GM23338 (cell line): Measurements from ENCODE around the gene FAM117A. TPM values are rescaled to one million over a fixed set of nuclear protein-coding genes. Genes with fewer than 3 reads are reported as not detected.

Source experiments
- ATAC-seq: fragments of 200-7000 bp; cut with Tn5 transposase; 3 replicates; pipeline ENCODE4 v1.9.1; 2020
- DNase-seq: peaks from one replicate; pipeline ENCODE4 v3.0.0-alpha.2; 2015; ENCODE audit warnings: low spot score
- H2AFZ ChIP-seq: fragments of 200-600 bp; sonication (generic); 2 replicates; pipeline ENCODE4 v1.8.0; 2016; ENCODE audit warnings: antibody characterized with exemption, mild to moderate bottlenecking, moderate library complexity
- H3F3A ChIP-seq: fragments of 200-600 bp; sonication (generic); replicated peaks from 2 replicates; pipeline ENCODE4 v1.8.0; 2017; ENCODE audit warnings: antibody characterized with exemption, mixed run types, low read depth
- H3K27ac ChIP-seq: fragments of 200-600 bp; sonication (generic); 2 replicates; pipeline ENCODE4 v1.6.1; 2016; ENCODE audit warnings: low read depth
- H3K27me3 ChIP-seq: fragments of 200-600 bp; sonication (generic); 2 replicates; pipeline ENCODE4 v1.8.0; 2016; ENCODE audit warnings: mild to moderate bottlenecking, mixed run types, moderate library complexity; ENCODE audit not compliant: insufficient read depth
- H3K36me3 ChIP-seq: fragments of 200-600 bp; sonication (generic); 2 replicates; pipeline ENCODE4 v1.8.0; 2016; ENCODE audit warnings: mild to moderate bottlenecking; ENCODE audit not compliant: insufficient read depth
- H3K4me1 ChIP-seq: fragments of 200-600 bp; sonication (generic); 2 replicates; pipeline ENCODE4 v1.8.0; 2016; ENCODE audit warnings: mild to moderate bottlenecking, moderate library complexity; ENCODE audit not compliant: insufficient read depth
- H3K4me2 ChIP-seq: fragments of 200-600 bp; sonication (generic); 2 replicates; pipeline ENCODE4 v1.7.1; 2017; ENCODE audit warnings: mixed run types
- H3K4me3 ChIP-seq: fragments of 200-600 bp; sonication (generic); 2 replicates; pipeline ENCODE4 v1.6.1; 2016; ENCODE audit warnings: mixed run types
- H3K79me2 ChIP-seq: fragments of 200-600 bp; sonication (generic); replicated peaks from 2 replicates; pipeline ENCODE4 v1.8.0; 2017; ENCODE audit warnings: mild to moderate bottlenecking; ENCODE audit not compliant: insufficient read depth
- H3K9me2 ChIP-seq: fragments of 200-600 bp; sonication (generic); 2 replicates; pipeline ENCODE4 v1.8.0; 2017; ENCODE audit not compliant: insufficient read depth
- H4K20me1 ChIP-seq: fragments of 200-600 bp; sonication (generic); replicated peaks from 2 replicates; pipeline ENCODE4 v1.8.0; 2017; ENCODE audit warnings: mild to moderate bottlenecking; ENCODE audit not compliant: insufficient read depth
- H3K27ac Mint-ChIP-seq: 2 replicates; pipeline ENCODE4 v1.8.0; 2020; ENCODE audit warnings: inconsistent platforms, mild to moderate bottlenecking, moderate library complexity, mixed read lengths
- H3K27me3 Mint-ChIP-seq: 3 replicates; pipeline ENCODE4 v1.8.0; 2022; ENCODE audit warnings: low read depth, mild to moderate bottlenecking, moderate library complexity, mixed read lengths, inconsistent platforms; ENCODE audit not compliant: insufficient read depth, poor library complexity
- H3K36me3 Mint-ChIP-seq: 3 replicates; pipeline ENCODE4 v1.8.0; 2021; ENCODE audit warnings: low read depth, mild to moderate bottlenecking, inconsistent platforms, moderate library complexity, mixed read lengths
- H3K4me1 Mint-ChIP-seq: 3 replicates; pipeline ENCODE4 v1.8.0; 2020; ENCODE audit warnings: mild to moderate bottlenecking, inconsistent platforms, mixed read lengths
- H3K4me3 Mint-ChIP-seq: 3 replicates; pipeline ENCODE4 v1.8.0; 2021; ENCODE audit warnings: moderate library complexity, mild to moderate bottlenecking, inconsistent platforms, mixed read lengths
- H3K9me3 Mint-ChIP-seq: 3 replicates; pipeline ENCODE4 v1.8.0; 2020; ENCODE audit warnings: moderate library complexity, mild to moderate bottlenecking, inconsistent platforms, mixed read lengths
- CREB1 ChIP-seq: fragments of 250-450 bp; sonication (Bioruptor Pico); IDR thresholded peaks from 2 replicates; pipeline ENCODE4 v1.5.0; 2020; ENCODE audit warnings: low read depth, mild to moderate bottlenecking, moderate library complexity
- EZH2 ChIP-seq: fragments of 200-600 bp; sonication (generic); IDR thresholded peaks from one replicate; pipeline ENCODE4 v1.8.0; 2017; ENCODE audit warnings: antibody characterized with exemption, mild to moderate bottlenecking, low read depth; ENCODE audit not compliant: unreplicated experiment
- EZH2phosphoT487 ChIP-seq: fragments of 200-600 bp; sonication (generic); IDR thresholded peaks from one replicate; pipeline ENCODE4 v1.8.1; 2018; ENCODE audit warnings: antibody characterized with exemption; ENCODE audit not compliant: unreplicated experiment
- JUNB ChIP-seq: IDR thresholded peaks from one replicate; pipeline ENCODE4 v1.6.1; 2016; ENCODE audit warnings: antibody characterized with exemption; ENCODE audit not compliant: unreplicated experiment
- NANOG ChIP-seq: IDR thresholded peaks from 2 replicates; pipeline ENCODE4 v1.6.1; 2016; ENCODE audit warnings: antibody characterized with exemption, borderline replicate concordance
- POLR2AphosphoS5 ChIP-seq: IDR thresholded peaks from 2 replicates; pipeline ENCODE4 v1.6.1; 2016; ENCODE audit warnings: antibody characterized with exemption, low read depth
- STAT1 ChIP-seq: IDR thresholded peaks from one replicate; pipeline ENCODE4 v1.6.1; 2016; ENCODE audit warnings: antibody characterized with exemption; ENCODE audit not compliant: unreplicated experiment
- ZNF114 ChIP-seq: fragments of 250-450 bp; sonication (Bioruptor Pico); IDR thresholded peaks from 2 replicates; pipeline ENCODE4 v1.5.0; 2020; ENCODE audit warnings: mild to moderate bottlenecking, moderate library complexity
- ZNF331 ChIP-seq: fragments of 250-450 bp; sonication (Bioruptor Pico); IDR thresholded peaks from 2 replicates; pipeline ENCODE4 v1.5.0; 2020; ENCODE audit warnings: low read depth, mild to moderate bottlenecking, moderate library complexity
- polyA plus RNA-seq: library from polyadenylated mRNA; unstranded; fragments of >200 nt; fragmentation: Nextera tagmentation; extraction: Ambion mirVana; gene quantifications from 2 replicates; pipeline ENCODE4 v1.2.1, GENCODE V29; 2016
- total RNA-seq: library from RNA; depleted of rRNA; stranded (reverse); fragments of >200 nt; shearing (Covaris generic); gene quantifications from 2 replicates; pipeline ENCODE4 v1.2.3, GENCODE V29; 2014
- TF ChIP-seq, protein P1 (sequence below): IDR thresholded peaks from one replicate; pipeline ENCODE4 v1.6.1; 2018; ENCODE audit warnings: antibody characterized with exemption; ENCODE audit not compliant: unreplicated experiment
- TF ChIP-seq, protein P2 (sequence below): IDR thresholded peaks from 2 replicates; pipeline ENCODE4 v1.6.1; 2016; ENCODE audit warnings: antibody characterized with exemption
- TF ChIP-seq, protein P3 (sequence below), 2 experiments: fragments of 200-600 bp in 1 of 2; sonication (generic) in 1 of 2; conservative IDR thresholded peaks; 2 replicates each; pipeline versions ENCODE4 v1.5.1 to v1.6.1; 2016 to 2017; ENCODE audit warnings: antibody characterized with exemption in 2 of 2, low read depth in 2 of 2, mild to moderate bottlenecking in 2 of 2, moderate library complexity in 1 of 2

The FAM117A gene
- total and polyA plus RNA-seq, 2 experiments from 2014 or later, result 21.3 to 46.4 TPM

DNA sequence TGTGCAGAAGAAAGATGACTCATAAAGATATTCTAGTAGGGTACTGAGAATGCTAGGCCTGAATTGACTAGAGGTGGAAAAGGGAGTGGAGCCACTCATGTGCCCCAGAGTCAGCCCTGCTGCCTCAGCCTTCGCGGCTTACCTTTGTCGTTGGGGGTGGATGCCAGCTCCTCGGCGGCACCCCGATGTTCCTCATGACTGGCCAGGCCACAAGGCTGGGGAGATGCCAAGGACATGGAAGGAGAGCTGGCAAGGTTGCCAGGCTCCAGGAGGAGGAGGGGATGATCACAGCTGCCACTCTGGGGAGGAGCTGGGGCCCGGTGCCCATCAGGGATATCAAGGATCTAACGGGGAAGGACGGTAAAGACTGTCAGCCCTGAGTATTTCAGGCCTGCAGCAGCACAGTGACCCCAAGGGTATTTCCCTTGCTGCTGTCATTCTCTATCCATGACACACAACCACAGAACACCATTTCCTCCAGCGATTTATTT is 46.5 kb downstream of the FAM117A start (continued):
- TF ChIP-seq, protein P1, sequence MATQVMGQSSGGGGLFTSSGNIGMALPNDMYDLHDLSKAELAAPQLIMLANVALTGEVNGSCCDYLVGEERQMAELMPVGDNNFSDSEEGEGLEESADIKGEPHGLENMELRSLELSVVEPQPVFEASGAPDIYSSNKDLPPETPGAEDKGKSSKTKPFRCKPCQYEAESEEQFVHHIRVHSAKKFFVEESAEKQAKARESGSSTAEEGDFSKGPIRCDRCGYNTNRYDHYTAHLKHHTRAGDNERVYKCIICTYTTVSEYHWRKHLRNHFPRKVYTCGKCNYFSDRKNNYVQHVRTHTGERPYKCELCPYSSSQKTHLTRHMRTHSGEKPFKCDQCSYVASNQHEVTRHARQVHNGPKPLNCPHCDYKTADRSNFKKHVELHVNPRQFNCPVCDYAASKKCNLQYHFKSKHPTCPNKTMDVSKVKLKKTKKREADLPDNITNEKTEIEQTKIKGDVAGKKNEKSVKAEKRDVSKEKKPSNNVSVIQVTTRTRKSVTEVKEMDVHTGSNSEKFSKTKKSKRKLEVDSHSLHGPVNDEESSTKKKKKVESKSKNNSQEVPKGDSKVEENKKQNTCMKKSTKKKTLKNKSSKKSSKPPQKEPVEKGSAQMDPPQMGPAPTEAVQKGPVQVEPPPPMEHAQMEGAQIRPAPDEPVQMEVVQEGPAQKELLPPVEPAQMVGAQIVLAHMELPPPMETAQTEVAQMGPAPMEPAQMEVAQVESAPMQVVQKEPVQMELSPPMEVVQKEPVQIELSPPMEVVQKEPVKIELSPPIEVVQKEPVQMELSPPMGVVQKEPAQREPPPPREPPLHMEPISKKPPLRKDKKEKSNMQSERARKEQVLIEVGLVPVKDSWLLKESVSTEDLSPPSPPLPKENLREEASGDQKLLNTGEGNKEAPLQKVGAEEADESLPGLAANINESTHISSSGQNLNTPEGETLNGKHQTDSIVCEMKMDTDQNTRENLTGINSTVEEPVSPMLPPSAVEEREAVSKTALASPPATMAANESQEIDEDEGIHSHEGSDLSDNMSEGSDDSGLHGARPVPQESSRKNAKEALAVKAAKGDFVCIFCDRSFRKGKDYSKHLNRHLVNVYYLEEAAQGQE, result no peak
- TF ChIP-seq EZH2phosphoT487 (no peak), CREB1 (CRISPR knock-in tag) (no peak), JUNB (no peak), ZNF114 (CRISPR knock-in tag) (no peak)
- TF ChIP-seq, protein P2, sequence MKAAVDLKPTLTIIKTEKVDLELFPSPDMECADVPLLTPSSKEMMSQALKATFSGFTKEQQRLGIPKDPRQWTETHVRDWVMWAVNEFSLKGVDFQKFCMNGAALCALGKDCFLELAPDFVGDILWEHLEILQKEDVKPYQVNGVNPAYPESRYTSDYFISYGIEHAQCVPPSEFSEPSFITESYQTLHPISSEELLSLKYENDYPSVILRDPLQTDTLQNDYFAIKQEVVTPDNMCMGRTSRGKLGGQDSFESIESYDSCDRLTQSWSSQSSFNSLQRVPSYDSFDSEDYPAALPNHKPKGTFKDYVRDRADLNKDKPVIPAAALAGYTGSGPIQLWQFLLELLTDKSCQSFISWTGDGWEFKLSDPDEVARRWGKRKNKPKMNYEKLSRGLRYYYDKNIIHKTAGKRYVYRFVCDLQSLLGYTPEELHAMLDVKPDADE, result no peak

DNA sequence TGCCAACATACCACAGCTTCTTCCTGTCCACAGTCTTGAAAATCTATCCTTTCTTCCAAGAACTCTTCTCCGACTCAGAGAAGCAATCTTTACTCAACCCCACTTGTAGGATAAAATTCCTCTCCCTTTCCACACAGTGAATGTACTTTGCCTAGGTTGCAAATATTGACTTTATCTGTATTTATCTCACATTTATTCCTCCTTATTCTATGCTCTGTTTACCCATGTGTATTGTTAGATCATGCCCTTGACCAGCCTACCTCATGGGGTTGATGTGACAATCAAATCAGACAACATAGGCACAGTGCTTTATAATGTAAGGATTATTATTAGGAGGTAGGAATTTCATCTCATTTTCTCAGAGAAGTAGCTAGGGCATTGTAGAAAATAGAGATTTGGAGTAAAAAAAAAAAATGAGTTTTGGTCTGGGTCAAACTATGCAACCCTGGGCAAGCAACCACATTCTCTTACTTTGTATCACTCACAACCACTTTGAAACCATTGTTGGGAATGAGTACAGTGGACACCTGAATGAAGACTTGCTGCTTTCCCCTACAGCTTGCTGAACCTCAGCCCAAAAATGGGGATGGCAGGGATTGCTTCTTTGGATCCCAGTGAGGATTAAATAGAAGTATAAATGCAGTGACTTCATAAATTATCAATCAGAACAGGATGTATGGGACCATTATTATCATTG is 47.1 kb downstream of the FAM117A start:
- H3K4me2 ChIP-seq, result no peak overlapping the region
- ATAC-seq (no peak), DNase-seq (no peak)
- no peak overlapping the region for H2AFZ ChIP-seq
- Mint-ChIP-seq H3K27me3 (peaks cover 3% of the 10 kb centered on the region), H3K27ac (no peak overlapping the region), H3K36me3 (peaks cover 75% of the 10 kb centered on the region), H3K4me1 (no peaks in the 10 kb centered on the region), H3K9me3 (no peaks in the 10 kb centered on the region), H3K4me3 (no peak overlapping the region)
- no peaks in the 10 kb centered on the region for H3F3A ChIP-seq
- no peak overlapping the region for H3K27ac ChIP-seq
- H3K27me3 ChIP-seq, result no peaks in the 10 kb centered on the region
- no peaks in the 10 kb centered on the region for H3K9me2 ChIP-seq
- H3K4me3 ChIP-seq, result no peak overlapping the region
- H3K36me3 ChIP-seq, result peaks cover 28% of the 10 kb centered on the region
- H3K4me1 ChIP-seq, result no peaks in the 10 kb centered on the region
- 0 out of 2 replicates have a peak, but pooled peaks cover 3% of the 10 kb centered on the region for H4K20me1 ChIP-seq
- H3K79me2 ChIP-seq, result no peaks in the 10 kb centered on the region
- TF ChIP-seq, protein P3, sequence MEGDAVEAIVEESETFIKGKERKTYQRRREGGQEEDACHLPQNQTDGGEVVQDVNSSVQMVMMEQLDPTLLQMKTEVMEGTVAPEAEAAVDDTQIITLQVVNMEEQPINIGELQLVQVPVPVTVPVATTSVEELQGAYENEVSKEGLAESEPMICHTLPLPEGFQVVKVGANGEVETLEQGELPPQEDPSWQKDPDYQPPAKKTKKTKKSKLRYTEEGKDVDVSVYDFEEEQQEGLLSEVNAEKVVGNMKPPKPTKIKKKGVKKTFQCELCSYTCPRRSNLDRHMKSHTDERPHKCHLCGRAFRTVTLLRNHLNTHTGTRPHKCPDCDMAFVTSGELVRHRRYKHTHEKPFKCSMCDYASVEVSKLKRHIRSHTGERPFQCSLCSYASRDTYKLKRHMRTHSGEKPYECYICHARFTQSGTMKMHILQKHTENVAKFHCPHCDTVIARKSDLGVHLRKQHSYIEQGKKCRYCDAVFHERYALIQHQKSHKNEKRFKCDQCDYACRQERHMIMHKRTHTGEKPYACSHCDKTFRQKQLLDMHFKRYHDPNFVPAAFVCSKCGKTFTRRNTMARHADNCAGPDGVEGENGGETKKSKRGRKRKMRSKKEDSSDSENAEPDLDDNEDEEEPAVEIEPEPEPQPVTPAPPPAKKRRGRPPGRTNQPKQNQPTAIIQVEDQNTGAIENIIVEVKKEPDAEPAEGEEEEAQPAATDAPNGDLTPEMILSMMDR (conservative IDR thresholded peaks at IDR 0.05; ENCODE audit: low read depth in 2 of 2), result no peak
- TF ChIP-seq ZNF114 (CRISPR knock-in tag) (no peak), EZH2 (no peak), CREB1 (CRISPR knock-in tag) (no peak), JUNB (no peak), STAT1 (no peak), POLR2AphosphoS5 (no peak), NANOG (no peak), EZH2phosphoT487 (no peak), ZNF331 (CRISPR knock-in tag) (no peak)
- TF ChIP-seq, protein P2, result no peak
- TF ChIP-seq, protein P1, result no peak
